Choroid plexus epithelial cell (primary cell): Measurements from ENCODE around the gene NHERF2.
A peak's percentile ranks its signal among the peaks of the same experiment; 100 is the strongest.

Experiments used
- DNase-seq: peaks from one replicate; pipeline ENCODE4 v3.0.0-alpha.2; 2010; ENCODE audit warnings: low read depth
- H3K4me3 ChIP-seq: 2 replicates; pipeline ENCODE4 v1.5.1; 2011; ENCODE audit warnings: low read depth, mild to moderate bottlenecking, control low read depth, low read length, moderate library complexity
- TF ChIP-seq, protein P1 (sequence below): conservative IDR thresholded peaks from 2 replicates; pipeline ENCODE4 v1.5.1; 2011; ENCODE audit warnings: low read depth, mild to moderate bottlenecking, control low read depth, inconsistent platforms, low read length, moderate library complexity

The NHERF2 gene

DNA sequence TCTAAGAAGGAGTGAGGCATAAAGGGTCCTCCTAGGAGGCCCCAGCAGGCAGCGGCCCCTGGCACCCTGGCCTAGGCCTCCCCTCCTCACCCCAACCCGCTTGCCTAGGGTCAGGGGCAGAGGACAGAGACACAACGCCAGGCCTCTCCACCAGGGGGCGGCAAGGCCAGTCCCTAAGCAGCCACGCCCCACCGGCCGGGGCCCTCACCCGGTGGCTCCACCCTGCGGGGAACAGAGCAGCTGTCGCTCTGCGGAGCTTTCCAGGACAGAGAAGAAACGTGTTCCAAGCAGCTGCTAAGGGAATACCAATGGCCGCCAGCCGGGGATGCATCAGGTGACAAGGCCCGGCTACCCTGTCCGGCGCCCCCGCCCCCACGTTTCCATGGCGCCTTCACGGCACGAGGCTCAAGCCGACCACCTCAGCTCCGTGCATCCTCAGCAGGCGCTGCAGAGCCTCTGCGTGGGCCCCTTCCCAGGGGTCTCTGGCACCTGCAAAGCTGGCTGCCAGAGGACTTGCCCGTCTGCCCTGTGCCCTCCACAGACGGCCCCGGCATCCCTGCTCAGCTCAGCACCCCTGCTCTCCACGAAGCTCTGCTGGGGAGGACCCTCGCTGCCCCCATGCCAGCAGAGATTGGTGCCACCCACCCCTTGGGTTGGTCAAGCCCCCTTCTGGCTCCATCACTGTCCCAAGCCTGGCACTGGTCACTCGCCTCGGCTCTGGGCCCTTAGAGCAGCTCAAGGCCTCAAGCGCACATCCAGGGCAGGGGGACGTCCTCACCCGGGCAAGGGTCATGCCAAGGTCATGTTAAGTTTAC, 22.7 kb upstream of the NHERF2 start:
- TF ChIP-seq, protein P1, sequence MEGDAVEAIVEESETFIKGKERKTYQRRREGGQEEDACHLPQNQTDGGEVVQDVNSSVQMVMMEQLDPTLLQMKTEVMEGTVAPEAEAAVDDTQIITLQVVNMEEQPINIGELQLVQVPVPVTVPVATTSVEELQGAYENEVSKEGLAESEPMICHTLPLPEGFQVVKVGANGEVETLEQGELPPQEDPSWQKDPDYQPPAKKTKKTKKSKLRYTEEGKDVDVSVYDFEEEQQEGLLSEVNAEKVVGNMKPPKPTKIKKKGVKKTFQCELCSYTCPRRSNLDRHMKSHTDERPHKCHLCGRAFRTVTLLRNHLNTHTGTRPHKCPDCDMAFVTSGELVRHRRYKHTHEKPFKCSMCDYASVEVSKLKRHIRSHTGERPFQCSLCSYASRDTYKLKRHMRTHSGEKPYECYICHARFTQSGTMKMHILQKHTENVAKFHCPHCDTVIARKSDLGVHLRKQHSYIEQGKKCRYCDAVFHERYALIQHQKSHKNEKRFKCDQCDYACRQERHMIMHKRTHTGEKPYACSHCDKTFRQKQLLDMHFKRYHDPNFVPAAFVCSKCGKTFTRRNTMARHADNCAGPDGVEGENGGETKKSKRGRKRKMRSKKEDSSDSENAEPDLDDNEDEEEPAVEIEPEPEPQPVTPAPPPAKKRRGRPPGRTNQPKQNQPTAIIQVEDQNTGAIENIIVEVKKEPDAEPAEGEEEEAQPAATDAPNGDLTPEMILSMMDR = peak; percentile 90
- DNase-seq = peak; percentile 85
- H3K4me3 ChIP-seq = peak overlapping the region; percentile 29

DNA sequence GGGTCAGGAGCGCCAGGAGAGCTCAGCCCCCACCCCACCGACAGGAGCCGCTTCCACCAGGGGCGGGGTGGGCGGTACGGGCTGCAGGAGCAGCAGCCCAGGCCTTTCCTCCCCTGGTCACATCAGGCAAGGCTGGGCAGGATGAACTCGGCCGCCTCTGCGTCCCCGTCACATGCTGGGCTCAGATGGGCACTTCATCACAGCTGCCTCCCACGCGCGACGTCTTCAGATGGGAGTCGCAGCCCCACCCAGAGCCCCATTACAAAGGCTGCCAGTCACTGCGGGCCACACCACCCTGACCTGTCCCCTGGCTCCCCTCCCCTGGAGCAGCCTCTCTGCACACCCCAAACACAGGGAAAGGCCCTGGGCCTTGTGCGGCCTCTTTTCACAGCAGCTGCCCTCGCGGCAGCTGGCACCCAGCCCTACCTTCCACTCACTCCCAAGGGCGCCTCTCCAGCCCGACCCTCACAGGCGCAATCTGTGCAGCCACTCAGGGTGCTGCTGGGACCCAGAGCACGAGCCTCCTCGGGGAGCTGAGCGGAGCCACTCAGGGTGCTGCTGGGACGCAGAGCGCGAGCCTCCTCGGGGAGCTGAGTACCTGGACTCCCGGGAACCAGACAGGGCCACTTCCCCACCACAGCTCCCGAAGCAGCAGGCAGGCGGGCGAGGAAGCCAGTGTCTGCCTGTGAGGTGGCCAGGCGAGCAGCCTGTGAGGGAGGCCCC, 21.7 kb upstream of the NHERF2 start:
- H3K4me3 ChIP-seq = no peak overlapping the region
- no peak for DNase-seq
- TF ChIP-seq, protein P1 = no peak

DNA sequence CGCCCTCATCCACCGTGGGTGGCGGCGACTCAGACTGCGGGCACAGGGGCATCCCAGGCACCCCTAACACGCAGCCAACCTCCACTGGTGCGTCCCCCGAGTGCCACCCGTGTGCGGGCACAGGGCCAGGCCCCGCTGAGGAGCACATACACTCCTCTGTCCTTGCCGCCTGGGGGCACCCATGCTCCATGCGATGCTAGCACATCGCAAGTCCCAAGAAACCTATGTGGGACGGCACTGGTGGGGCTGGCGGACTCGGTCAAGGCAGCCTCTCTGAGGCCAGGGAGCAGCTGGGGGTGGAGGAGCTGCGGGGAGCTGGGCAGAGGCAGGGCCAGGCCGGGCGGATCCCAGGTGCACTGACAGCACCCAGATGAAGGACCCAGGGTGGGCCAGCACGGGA, 21.1 kb upstream of the NHERF2 start:
- DNase-seq = no peak
- H3K4me3 ChIP-seq = no peak overlapping the region
- TF ChIP-seq, protein P1 = no peak

DNA sequence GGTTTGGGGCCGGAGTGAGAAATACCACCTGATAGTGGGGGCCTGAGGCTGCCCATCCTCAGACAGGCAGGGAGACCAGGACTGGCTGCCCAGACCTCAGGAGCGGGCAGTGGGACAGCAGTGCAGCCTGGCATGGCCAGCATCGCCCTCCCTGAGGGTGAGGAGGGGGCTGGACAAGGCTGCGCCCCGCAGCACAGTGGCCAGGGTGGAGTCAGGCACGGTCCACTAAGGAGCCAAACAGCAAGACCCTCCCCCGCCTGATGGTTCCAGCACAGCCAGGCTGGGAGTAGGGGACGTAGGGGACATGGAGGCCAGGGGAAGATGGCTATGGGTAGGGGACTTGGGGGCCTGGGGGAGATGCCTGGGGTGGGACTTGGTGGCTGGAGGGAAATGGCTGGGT, 20.4 kb upstream of the NHERF2 start:
- H3K4me3 ChIP-seq = no peak overlapping the region
- DNase-seq = no peak
- TF ChIP-seq, protein P1 = no peak

DNA sequence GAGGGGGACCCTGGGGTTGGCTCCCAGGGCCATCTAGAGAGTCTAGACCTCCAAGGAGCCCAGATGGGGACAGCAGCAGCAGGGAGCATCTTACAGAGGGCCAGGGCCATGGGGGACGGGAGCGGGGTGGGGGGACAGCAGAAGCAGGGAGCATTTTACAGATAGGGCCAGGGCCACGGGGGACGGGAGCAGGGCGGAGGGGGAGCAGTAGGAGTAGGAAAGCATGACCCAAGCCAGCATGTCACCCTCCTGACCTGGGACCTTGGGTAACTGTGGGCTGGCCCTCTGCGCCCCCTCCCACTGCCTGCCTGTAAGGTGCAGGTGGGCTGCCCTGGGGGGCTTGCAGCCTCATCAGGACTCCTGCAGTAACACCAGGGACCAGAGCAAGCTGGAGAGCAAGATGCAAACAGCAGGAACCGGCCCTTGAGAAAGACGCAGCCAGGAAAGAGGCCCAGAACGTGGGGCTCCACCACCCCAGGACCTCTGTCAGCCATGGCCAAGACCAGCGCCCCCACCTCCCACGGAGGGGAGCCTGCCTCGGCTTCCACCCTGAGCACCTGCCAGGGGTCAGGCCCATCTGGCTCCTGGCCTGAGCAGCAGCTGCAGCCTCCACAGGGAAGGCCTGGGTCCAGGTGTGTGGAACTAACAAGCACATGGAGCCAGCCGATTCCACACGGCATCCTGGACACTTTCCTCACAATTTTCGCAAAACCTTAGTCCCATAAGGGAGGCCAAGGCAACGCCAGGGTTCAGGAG, 19.4 kb upstream of the NHERF2 start:
- peak overlapping the region; percentile 17 for H3K4me3 ChIP-seq
- no peak for DNase-seq
- TF ChIP-seq, protein P1 = no peak

DNA sequence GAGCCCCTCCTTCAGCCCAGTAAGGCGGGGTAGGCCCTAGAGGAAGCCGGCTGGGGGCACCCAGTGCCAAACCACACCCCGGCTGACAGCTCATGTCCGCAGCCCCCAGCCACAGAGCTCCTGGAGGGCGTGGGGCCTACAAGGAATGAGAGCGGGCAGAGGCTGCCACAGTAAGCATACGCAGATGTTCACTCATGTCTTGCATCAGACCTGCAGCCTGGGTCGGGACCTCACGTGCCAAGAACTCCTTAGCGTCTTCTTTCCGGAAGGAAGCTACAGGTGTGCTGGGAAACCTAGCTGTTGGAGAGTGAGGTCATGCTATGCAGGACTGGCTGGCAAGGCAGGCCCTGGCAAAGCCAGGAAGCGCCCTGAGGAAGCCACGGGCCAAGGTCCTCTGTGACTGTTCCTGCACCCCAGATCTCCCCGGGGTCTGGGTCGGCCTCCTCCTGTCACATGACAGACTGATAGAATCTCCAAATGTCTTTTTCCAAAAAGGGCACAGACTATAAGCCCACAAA, 18.6 kb upstream of the NHERF2 start:
- peak overlapping the region; percentile 72 for H3K4me3 ChIP-seq
- DNase-seq = peak; percentile 35
- TF ChIP-seq, protein P1 = no peak
